DMS53 treated with DMSO at 0.1 percent for 48 hours (cell line): Measurements from ENCODE around the gene SOX10.
"Not testable (repeated sequence)": the region's sequence is repeated elsewhere in the genome, so short reads cannot be mapped to it uniquely, and the experiment has no call there.

Source experiments
- DNase-seq: peaks from one replicate; lab custom pipeline; 2025; ENCODE audit not compliant: unreplicated experiment; lab: John Stamatoyannopoulos, UW

The SOX10 gene

GRCh38 chr22:37986371-37986770, 2.0 kb upstream of the SOX10 start:
- no peak for DNase-seq

DNA sequence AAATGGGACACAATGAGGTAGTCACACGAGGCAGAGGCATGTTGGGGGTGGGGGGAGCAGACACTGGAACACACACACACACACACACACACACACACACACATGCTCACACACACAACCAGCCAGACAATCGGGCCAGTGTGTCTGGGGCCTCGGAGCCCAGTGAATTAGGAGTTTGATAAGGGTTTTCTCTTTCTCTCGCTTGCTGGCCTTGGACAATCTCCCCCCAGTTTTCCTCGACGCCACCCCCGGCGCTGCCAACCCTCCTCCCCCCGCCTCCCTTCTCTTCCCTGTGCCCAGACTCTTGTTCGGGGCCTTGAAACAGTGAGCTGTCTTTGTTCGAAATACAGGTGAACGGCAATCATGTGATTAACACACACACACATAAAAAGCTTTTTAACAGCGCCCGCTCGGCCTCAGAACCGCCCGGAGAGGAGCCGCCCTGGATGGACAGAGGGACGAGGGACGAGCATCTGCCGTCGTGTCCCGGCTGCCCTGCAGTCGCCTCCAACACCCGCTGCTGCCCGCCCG, 1.5 kb upstream of the SOX10 start:
- no peak for DNase-seq

GRCh38 chr22:37985050-37985585, 763 bp upstream of the SOX10 start:
- DNase-seq: no peak

GRCh38 chr22:37982938-37983859, 1.2 kb downstream of the SOX10 start:
- no peak for DNase-seq

- no peak for DNase-seq
Observed at GRCh38 chr22:37982151-37982785, 2.1 kb downstream of the SOX10 start.

DNA sequence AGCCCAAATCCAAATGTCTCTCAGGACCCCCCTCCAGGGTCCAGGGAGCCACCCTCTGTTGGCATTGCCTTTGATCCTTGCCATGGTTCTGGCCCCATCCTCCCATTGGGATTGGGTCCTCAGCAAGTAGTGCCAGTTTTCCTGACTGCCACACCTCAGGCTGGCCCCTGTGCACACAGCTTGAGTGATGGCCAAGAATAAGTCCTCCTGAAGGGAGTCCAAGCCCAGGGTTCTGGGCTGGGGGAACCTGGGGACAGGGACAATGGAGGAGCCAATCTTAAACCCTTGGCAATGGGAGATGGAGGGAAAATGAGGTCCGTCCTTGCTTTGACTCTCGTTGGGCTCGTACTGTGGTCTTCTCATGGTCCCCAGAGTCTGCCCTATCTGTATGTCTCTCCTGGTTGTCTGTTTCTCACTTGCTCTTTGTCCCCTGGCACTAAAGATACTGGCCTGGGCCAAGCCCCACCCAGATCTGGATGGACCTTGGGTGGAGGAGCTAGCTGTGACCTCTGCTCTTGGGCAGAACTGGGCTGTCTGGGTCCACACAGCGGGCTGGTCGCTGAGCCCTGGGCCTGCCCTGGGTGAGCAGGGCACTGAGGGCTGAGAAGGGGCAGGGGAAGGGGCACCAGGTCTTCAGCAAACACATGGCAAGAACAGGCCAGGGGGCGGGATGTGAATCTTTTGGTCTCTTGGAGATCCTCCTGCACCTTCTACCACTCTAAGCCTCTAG, 2.9 kb downstream of the SOX10 start:
- DNase-seq: no peak

GRCh38 chr22:37979782-37980181, 4.6 kb downstream of the SOX10 start:
- DNase-seq: no peak

DNA sequence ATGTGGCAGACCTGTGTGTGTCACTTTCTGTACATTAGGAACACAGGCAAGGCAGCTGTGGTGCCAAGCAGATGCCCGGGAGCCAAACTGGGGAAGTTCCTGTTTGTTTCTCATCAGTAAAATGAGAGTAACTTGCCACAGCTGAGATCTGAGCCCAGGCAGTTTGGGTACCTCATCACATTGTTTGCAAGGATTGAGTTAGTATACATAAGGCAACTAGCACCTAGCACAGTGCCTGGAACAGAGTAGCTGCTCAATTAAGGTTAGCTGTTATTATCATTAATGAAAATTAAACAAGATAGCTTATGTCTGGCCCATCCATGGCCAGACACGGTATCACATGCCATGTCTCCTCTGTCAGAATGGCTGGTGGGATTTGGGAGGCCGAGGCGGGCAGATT, 7.8 kb downstream of the SOX10 start:
- DNase-seq: no peak

DNA sequence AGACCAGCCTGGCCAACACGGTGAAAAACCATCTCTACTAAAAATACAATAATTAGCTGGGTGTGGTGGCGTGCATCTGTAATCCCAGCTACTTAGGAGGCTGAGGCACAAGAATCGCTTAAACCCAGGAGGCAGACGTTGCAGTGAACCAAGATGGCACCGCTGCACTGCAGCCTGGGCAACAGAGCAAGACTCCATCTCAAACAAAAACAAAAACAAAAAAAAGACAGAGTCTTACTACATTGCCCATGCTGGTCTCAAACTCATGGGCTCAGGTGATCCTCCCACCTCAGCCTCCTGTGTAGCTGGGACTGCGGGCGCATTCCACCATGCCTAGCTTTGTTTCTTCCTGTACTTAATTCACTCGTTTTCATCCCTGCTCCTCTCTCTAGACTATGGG, 8.3 kb downstream of the SOX10 start:
- DNase-seq: not testable (repeated sequence)

DNA sequence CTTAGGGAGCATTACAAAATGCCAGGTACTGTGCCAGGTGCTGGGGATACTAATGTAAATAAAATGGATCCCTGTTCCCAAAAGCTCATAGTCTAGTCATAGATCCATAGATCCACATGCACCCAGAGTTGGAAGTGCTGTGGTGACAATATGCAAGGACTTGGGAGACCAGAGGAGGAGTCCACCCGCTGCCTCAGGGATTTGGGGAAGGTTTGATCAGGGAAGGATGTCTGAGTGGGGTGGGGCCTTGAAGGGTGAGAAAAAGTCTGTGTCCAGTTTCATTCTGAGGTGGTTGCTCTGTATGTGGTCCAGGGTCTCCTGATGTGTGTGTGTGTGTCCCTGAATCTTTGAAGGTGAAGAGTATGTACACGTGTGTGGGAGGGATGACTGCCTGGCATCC, 9.2 kb downstream of the SOX10 start:
- no peak for DNase-seq

- DNase-seq: no peak
Observed at GRCh38 chr22:37973271-37974170, 10.8 kb downstream of the SOX10 start.

DNA sequence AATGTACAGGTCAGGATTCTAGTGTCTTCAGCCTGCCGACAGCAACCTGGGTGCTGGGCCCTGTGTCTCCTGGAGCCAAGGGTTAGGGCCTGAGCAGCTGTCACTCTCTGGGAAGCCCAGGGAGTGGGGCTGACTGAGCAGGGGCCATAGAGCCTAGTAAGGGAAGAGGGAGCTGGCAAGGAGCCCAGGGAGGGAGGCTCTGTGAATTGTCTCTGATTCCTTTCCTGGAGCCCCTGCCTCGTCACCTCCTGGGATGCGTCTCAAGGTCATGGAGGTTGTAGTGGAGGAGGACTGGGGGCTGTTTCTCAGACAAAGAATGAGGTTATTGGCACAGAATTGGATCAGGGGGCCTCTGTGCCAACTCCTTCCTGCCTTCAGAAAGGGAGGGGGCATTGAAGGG, 11.8 kb downstream of the SOX10 start:
- no peak for DNase-seq

- DNase-seq: no peak
Observed at GRCh38 chr22:37971475-37972434, 12.6 kb downstream of the SOX10 start.

DNA sequence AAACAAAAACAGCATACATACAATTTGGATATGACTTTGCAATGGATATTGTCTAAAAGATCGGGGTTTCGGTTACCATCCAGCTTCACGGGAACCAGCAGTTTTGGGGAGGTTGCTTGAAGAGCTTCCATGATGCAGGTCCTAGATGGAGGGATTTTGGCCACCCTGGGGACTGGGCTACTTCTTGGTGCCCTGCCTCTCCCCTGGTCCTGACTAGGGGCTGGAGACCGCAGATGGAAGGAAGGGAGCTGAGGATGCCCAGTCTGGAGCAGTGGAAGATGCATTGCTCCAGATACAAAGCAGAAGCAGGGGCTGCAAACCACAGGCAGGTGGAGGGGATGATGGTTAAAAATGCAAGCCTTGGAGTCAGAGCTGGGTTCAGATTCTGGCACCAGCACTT, 13.5 kb downstream of the SOX10 start:
- DNase-seq: no peak

DNA sequence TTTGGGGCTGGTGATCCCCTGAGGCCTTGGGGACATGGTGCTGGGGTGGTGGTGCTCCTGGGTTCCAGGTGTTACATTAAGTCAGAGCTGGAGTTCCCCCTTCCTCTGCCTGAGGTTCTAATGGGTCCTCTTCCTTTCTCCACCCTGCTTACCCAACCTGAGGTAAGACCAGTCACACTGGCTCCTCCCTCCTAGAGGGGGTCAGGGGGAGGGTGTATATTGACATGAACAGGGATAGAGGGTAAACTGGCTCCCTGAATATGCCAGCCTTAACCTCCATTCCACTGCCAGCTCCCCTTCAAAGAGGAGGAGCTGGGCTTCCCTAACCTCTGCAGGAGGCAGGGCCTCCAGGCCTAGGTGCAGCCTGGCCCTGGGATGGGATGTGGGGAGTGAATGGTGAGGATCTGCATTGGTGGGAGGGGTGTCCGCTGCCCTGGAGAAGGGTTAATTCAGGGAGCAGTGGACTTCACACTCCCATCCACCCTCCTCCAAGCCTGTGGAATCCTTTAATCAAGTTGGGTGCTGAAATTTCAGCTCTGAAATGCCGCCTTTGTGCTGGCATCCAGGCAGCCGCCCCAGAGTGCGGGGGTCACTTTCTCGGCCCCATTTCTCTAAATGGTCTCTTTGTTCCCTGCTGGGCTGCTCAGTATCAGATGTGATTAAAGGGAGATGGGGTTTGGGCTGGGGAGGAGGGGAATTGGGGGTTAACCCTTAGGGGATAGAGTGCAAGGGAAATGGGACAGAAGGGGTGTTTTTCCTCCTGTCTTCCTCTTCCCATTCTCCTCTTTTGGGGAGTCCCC, 15.7 kb downstream of the SOX10 start:
- DNase-seq: no peak

DNA sequence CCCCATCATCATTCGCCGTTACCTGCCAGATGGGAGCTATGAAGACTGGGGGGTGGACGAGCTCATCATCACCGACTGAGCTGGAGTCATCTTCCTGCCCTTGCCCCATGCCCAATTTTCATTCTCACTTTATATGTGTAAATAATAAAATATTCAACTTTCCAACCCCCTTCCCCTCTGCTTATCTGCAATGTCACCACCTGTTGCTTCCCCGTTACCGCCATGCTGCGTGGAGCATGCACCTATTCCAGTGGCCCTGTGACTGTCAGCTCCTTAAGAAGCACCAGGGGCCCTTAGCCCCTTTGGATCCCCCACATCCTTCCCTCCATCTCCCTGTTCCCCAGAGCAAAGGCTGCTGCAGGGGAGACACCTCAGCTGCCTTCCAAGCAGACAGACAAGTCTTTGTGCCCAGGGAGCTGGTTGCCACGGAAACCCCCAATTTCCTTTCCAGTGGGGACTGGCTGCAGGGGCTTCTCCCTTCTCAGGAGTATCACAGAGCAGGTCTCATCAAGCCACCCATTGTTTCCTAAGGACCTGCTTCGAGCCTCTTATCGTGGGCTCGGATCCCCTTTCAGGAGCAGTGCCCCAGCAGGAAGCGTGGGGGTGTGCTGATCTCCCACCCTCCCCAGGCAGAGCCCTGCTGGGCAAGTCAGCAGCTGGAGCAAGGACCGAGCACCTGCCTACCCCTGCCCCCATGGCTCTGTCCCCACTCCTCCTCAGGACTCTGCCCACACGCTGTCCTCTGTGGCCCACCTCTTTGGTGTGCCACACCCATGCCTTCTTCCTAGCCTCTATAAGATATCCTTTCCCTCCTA, 16.5 kb downstream of the SOX10 start:
- DNase-seq: no peak

DNA sequence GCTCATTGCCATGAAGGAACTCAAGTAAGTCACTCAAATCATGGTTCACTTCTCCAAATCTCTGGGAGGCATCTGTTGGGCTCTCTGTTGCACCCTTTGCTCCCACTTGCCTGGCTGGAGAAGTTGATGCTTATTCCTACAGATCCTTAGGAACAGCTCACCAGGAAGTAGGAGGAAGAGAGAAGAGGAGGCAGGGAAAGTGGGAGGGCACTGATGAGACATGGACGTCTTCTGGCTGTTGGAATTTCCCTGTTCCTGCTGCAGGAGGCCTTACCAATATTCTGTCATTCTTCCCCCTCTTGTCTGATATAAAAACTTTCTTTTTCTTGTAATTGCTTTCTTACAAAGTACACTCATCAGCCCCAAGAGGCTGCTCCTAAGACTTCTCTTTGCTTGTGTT, 17.2 kb downstream of the SOX10 start:
- DNase-seq: no peak
